GM21390 (cell line): Measurements from ENCODE around the gene RAB8B.
A peak's percentile ranks its signal among the peaks of the same experiment; 100 is the strongest.

ENCODE experiments used
- ATAC-seq: cut with Tn5 transposase; IDR thresholded peaks from one replicate; pipeline ENCODE4 v1.9.1; 2021; ENCODE audit not compliant: unreplicated experiment

RAB8B gene

DNA sequence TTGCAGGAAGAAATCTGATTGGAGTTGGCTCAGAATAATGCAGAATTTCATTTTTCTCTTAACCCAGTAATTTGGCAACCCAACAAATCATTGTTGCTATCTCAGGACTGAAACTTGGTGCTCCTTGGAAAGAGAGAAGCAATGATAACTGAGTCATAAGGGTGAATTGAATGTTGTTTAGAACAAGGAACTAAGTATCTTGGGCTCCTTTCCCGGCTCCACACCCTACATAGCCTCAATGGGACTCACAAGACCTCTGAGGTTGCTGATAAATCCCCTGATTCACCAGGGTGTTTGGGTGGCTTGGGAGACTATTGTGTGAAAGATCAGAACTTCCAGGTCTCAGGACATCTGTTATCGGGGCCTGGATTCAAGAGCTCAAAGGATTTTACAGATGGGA is 7.8 kb upstream of the RAB8B start:
- no peak for ATAC-seq

DNA sequence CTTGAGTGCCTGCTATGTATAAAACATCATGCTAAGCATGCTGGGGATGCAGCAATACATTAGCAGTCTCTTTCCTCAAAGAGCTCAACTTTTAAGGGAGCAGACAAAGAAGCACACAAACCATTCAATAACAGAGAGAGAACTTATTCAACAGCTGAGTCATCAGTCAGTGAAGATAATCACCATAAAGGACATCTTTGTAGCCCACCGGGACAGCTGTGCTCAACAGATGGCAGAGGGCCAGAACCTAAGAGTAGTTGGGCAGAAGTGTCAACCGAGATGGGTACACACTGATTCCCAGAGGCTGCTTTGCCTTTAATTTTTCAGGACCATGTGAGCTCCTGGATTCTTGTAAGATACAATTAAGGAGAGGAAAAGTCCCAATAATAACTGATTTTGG is 4.2 kb upstream of the RAB8B start:
- no peak for ATAC-seq

- no peak for ATAC-seq
These were observed 3.3 kb upstream of the RAB8B start for GRCh38 chr15:63186065-63186464.

DNA sequence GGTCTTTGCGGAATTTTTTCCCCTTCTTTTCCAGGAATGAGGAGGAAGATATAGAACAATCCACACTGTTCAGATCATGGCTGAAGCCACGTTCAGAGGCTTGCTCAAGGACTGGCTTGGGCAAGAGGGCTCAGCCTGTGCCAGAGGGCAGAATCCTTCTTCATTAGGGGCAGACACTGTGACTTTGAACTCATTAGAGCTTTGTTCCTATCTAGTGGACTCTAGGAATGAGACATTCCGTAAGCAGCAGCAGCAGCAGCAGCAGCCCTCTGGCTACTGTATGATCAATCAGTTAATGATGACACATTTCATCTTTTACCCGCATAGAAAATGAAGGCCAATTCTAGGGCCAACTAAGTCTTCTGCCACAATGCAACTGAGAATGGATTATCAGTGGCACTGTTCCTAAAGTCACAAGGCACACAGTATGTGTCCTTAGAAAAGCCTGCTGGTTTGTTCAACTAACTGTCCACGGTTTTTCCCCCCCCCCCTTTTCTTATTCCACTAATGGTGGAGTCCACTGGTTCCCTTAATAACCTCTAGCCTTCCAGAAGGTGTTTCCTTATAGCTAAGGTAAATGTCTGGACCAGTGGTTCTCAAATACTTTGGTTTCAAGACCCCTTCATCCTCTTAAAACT is 1.7 kb upstream of the RAB8B start:
- ATAC-seq = no peak

GRCh38 chr15:63188247-63188925 is 1.0 kb upstream of the RAB8B start:
- no peak for ATAC-seq

GRCh38 chr15:63189941-63190768 is 749 bp downstream of the RAB8B start:
- ATAC-seq = no peak

- ATAC-seq = no peak
These were observed 1.6 kb downstream of the RAB8B start for GRCh38 chr15:63190769-63191649.

DNA sequence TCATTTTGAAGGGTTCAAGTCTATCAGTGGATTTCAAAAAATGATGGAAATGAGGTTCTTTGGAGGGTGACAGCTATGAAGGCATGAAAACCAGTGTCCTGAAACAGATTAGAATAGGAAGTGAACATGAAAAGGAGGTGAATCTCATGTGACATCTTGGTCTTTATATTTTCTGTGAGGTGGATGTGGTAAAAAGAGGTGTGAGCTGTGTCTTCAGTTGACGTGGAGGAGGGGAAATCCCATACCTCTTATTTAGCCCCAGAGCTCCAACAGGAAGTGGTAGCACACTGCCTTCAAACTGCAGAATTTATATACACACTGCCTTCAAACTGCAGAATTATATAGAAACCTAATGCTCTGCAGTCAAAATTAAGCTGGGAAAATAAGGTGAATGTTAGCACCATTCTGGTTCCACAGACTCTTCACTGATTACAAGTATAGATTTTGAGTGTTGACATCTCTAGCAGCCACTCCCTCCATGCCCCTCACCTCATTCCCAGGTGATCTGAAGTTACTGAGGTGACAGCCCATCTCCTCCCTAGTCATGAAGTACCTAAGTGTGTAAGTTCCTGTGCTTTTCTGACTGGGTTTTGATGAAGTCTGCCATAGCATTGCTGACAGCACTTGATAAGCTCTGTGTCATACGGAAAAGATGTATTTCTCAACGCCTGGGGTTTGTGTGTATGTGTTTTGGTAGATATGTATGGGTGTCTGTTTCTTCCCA is 2.7 kb downstream of the RAB8B start:
- ATAC-seq = peak; percentile 41

DNA sequence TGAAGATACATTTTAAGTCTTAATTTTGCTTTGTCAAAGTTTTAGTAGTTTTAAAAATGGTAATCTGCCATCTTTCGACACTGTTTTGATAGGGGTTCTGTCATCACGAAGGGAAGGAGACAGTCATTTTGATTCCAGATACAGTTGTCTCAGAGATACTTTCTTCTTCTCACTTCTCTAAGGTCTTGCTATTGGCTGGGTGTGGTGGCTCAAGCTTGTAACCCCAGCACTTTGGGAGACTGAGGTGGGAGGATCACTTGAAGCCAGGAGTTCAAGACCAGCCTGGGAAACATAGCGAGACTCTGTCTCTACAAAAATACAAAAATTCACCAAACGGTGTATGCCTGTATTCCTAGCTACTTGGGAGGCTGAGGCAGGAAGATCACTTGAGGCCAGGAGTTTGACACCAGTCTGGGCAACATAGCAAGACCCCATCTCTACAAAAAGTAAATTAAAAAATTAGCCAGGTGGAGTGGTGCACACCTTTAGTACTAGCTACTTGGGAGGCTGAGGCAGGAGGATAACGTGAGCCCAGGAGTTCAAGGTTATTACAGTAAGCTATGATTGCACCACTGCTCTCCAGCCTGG is 3.3 kb downstream of the RAB8B start:
- ATAC-seq = no peak

- no peak for ATAC-seq
These were observed 4.9 kb downstream of the RAB8B start for GRCh38 chr15:63194302-63194701.

GRCh38 chr15:63194880-63195568 is 5.6 kb downstream of the RAB8B start:
- no peak for ATAC-seq

DNA sequence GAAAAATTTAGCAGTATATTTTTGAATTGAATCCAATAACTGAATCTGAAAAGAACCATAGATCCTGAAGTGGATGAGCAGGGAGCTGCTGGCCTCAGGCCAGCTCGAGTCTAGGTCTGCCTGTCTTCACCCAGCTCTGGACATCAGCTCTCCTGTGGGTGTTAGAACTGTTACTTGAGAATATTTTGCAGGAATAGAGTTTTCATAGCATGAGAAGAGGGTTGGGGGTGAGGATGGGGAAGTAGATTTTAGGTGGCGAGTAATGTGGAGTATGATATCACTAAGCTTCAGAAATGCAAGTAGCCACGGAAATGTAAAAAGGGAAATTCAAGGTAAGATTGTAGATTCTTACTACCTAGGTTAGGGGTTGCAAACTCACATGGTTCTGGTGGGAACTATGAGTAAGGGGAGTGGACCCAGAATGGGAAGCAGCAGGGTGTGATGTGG is 6.2 kb downstream of the RAB8B start:
- ATAC-seq = no peak

- ATAC-seq = no peak
These were observed 7.4 kb downstream of the RAB8B start for GRCh38 chr15:63196842-63197241.

GRCh38 chr15:63197626-63198025 is 8.2 kb downstream of the RAB8B start:
- ATAC-seq = no peak

DNA sequence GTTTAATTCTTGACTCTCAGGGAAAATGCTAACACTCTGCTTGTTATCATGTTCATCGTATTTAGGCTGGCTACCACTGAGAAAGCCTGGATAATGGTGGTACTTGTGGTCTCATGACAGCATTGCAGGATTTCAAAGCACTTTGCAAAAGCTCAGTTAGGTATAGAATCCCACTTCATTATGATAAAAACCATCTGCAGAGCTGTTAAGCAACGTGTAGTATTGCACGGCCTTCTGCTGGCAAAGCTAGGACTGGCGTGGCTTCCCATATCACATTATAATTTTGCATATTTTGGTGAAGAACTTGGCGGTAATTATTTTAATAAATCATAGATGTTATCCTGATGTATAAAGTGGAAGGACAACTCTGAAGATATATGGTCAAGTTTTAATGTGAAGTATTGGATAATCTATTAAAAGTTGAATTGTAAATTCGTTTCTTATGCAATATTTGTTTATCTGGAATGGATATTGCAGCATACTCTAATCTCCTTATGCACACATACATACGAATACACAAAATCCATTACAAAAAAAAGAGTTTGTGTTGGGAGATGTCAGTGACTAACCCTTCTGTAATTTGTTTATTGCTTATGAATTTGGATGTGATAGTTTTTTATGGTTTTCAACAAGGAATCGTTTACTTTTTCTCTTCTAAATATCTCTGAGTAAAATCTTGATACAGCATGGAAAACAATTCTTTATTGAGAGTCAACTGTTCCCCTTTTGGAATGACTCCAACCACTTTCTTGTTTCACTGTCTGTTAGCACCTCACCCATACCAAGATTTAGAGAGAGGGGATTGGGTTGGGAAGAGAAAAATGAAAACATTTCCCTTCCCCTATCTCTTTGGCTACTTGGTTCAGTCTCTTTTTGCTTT is 9.2 kb downstream of the RAB8B start:
- ATAC-seq = no peak

DNA sequence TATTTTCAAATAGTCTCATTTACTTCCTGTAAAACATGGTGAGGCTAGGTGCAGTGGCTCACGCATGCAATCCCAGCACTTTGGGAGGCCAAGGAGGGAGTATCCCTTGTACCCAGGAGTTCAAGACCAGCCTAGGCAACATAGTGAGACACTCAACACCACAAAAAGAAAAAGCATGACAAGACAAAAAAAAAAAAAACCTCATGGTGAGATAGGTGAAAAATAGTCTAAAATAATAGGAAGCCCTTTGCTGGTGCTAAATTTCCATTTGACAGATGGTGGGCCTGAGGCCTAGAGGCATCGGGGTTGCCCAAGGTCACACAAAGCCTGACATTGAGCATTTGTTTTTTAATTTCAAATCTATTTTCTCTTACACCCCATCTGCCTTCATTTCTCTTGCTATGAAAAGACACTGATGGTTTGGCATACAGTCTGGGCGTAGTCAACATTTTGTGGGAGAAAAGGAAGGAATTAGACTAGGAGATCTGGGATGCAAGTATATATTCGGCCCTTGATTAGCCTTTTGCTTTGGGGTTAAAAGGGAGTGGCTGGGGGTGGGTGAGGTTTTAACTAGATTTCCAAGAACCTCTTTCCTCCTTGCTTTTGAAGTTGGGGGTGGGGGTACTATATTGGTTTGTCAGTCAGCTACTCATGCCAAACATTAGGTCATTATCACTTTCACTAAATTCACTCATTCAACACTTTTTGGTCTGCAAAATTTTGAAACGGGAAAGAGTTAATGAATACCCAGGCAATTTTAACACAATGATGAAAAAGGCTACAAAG is 11.3 kb downstream of the RAB8B start:
- ATAC-seq = no peak

DNA sequence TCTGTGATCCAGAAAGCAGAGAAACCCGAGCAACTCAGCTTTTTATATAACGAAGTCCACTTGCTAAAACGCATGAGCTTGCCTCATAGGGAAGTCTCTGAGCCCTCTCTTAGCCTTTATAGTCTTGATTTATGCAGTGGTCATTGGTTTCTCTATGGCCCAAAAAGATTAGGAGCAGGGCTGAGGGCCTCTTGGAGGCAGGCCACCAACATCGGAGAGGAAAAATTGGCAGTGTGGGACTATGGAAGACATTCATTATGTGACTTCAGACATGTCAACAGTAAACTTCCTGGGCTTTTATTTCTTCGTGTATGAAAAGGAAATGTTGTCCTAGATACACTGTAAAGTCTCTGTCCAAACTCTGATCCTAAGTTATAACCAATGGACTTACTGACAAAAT is 13.5 kb downstream of the RAB8B start:
- ATAC-seq = no peak
